ENCODE data around the gene CNPY1.

Gene CNPY1

DNA sequence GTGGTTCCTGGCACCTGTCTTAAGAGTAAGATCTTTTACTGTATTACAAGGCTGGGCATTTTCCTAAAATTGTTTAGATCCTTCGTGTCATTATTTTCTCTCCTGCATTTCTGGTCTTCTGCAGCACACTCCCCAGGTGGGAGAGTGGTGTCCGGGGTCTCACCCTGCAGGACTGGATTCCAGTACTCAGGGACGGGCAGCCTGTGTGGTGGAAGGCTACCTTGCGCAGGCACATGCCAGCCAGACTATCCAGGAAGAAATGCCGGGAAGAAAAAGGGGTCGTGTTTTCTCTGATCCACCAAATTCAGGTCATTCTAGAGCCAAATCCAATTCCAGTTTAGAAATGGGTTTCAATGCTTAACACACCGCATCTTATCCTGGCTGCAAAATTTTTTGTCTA lies 27.7 kb downstream of the CNPY1 start:
- H3K4me3 ChIP-seq (ENCODE audit: low read depth, low read length): no peak overlapping the region
- TF ChIP-seq, protein P1, sequence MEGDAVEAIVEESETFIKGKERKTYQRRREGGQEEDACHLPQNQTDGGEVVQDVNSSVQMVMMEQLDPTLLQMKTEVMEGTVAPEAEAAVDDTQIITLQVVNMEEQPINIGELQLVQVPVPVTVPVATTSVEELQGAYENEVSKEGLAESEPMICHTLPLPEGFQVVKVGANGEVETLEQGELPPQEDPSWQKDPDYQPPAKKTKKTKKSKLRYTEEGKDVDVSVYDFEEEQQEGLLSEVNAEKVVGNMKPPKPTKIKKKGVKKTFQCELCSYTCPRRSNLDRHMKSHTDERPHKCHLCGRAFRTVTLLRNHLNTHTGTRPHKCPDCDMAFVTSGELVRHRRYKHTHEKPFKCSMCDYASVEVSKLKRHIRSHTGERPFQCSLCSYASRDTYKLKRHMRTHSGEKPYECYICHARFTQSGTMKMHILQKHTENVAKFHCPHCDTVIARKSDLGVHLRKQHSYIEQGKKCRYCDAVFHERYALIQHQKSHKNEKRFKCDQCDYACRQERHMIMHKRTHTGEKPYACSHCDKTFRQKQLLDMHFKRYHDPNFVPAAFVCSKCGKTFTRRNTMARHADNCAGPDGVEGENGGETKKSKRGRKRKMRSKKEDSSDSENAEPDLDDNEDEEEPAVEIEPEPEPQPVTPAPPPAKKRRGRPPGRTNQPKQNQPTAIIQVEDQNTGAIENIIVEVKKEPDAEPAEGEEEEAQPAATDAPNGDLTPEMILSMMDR (IDR thresholded peaks at IDR 0.05; ENCODE audit: low read depth, low read length): no peak

- TF ChIP-seq, protein P1 (IDR thresholded peaks at IDR 0.05; ENCODE audit: low read depth, low read length): no peak
- H3K4me3 ChIP-seq (ENCODE audit: low read depth, low read length): no peak overlapping the region
Measured at GRCh38 chr7:155517969-155518368, 28.4 kb downstream of the CNPY1 start.

DNA sequence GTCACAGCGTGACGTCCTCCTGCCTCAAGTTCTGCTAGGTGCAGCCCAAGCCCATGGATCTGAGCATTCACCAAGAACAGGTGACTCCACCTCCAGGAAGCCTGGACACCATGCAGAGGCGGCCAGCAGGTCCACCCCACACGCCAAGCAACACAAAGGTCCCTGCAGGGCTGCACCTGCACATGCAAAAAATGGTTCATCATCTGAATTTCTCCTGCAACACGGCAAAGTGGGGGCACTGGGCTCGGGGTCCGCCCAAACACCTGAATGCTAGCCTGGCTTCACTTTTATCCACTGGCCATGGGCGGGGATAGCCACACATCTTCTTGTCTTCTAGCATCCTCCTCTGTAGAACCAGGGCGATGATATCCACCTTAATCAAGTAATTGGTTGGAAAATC lies 28.9 kb downstream of the CNPY1 start:
- no peak overlapping the region for H3K4me3 ChIP-seq (ENCODE audit: low read depth, low read length)
- TF ChIP-seq, protein P1 (IDR thresholded peaks at IDR 0.05; ENCODE audit: low read depth, low read length): no peak

GRCh38 chr7:155516466-155516865 lies 29.9 kb downstream of the CNPY1 start:
- TF ChIP-seq, protein P1 (IDR thresholded peaks at IDR 0.05; ENCODE audit: low read depth, low read length): no peak
- H3K4me3 ChIP-seq (ENCODE audit: low read depth, low read length): no peak overlapping the region

DNA sequence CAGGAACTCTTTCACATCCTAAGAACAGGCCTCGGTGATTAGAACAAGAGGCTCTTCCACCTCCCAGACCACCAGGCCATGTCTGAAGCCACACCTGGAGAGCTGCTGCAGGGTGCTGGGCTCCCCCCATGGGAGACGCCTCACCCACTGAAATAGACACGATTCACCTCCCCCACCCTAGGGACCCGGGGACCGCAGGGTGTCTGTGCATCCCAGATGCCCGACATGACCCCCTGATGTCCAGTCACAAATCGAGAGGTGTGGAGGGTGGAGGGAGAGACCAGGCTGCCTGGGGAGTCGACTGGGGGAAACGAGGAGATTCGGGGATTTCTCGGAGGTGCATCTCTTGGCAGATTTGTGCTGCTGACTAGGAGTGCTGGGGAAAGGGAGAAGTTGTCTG lies 31.0 kb downstream of the CNPY1 start:
- TF ChIP-seq, protein P1 (IDR thresholded peaks at IDR 0.05; ENCODE audit: low read depth, low read length): no peak

DNA sequence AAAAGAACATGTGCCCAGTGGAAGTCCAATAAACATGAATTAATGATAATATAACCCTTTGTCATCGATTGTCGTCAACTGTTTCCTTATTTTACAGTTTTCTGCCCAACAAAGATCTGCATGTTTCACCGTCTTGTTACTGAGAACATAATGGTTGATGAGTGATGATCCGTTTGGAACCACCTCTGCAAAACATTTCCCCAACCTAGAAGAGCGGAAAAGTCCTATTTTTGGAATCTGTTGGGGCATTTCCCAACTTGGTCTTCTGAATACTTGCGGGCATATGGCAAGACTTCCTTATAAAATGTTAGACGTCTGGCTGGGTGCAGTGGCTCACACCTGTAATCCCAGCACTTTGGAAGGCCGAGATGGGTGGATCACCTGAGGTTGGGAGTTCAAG lies 32.1 kb downstream of the CNPY1 start:
- TF ChIP-seq, protein P1 (IDR thresholded peaks at IDR 0.05; ENCODE audit: low read depth, low read length): no peak
- H3K4me3 ChIP-seq (ENCODE audit: low read depth, low read length): no peak overlapping the region

More for the DNA sequence above, 31.0 kb downstream of the CNPY1 start:
- no peak overlapping the region for H3K4me3 ChIP-seq (ENCODE audit: low read depth, low read length)

GRCh38 chr7:155513543-155514285 lies 32.6 kb downstream of the CNPY1 start:
- TF ChIP-seq, protein P1 (IDR thresholded peaks at IDR 0.05; ENCODE audit: low read depth, low read length): no peak
- H3K4me3 ChIP-seq (ENCODE audit: low read depth, low read length): no peak overlapping the region
